OCI-LY1 (cell line): ENCODE measurements around the gene CDH2.

Source experiments
- H2AFZ ChIP-seq: fragments of 200-600 bp; sonication (generic), shearing (Covaris generic); 2 replicates; pipeline ENCODE4 v1.6.0; 2014; ENCODE audit warnings: antibody characterized with exemption, mild to moderate bottlenecking, low read length
- H3F3A ChIP-seq: fragments of 200-600 bp; sonication (generic), shearing (Covaris generic); 2 replicates; pipeline ENCODE4 v1.6.0; 2014; ENCODE audit warnings: mild to moderate bottlenecking, antibody characterized with exemption, low read length, moderate library complexity; ENCODE audit not compliant: insufficient read depth
- H3K27ac ChIP-seq: fragments of 200-600 bp; sonication (generic); 2 replicates; pipeline ENCODE4 v1.5.1; 2014; ENCODE audit warnings: low read length, mixed run types, mild to moderate bottlenecking, low read depth; ENCODE audit not compliant: poor library complexity, severe bottlenecking
- H3K27me3 ChIP-seq: fragments of 200-600 bp; sonication (generic); 2 replicates; pipeline ENCODE4 v1.6.0; 2014; ENCODE audit warnings: antibody characterized with exemption, mild to moderate bottlenecking, low read length, moderate library complexity; ENCODE audit not compliant: insufficient read depth
- H3K36me3 ChIP-seq: fragments of 200-600 bp; sonication (generic); 2 replicates; pipeline ENCODE4 v1.6.1; 2014; ENCODE audit warnings: mild to moderate bottlenecking, antibody characterized with exemption, low read length, moderate library complexity, mixed read lengths; ENCODE audit not compliant: insufficient read depth
- H3K4me1 ChIP-seq: fragments of 200-600 bp; sonication (generic); 2 replicates; pipeline ENCODE4 v1.5.1; 2014; ENCODE audit warnings: mild to moderate bottlenecking, low read length, moderate library complexity; ENCODE audit not compliant: insufficient read depth, severe bottlenecking
- H3K4me2 ChIP-seq: fragments of 200-600 bp; sonication (generic), shearing (Covaris generic); 2 replicates; pipeline ENCODE4 v1.6.1; 2014; ENCODE audit warnings: low read length
- H3K4me3 ChIP-seq: fragments of 200-600 bp; sonication (generic); 2 replicates; pipeline ENCODE4 v1.5.1; 2014; ENCODE audit warnings: low read length, low read depth, mild to moderate bottlenecking, mixed read lengths; ENCODE audit not compliant: poor library complexity, severe bottlenecking
- H3K79me2 ChIP-seq: fragments of 200-600 bp; shearing (Covaris generic); 2 replicates; pipeline ENCODE4 v1.6.1; 2016; ENCODE audit warnings: mixed run types, low read length, mixed read lengths; ENCODE audit not compliant: insufficient read depth
- H3K9ac ChIP-seq: fragments of 200-600 bp; sonication (generic), shearing (Covaris generic); 2 replicates; pipeline ENCODE4 v1.6.1; 2014; ENCODE audit warnings: mild to moderate bottlenecking, low read length, mixed read lengths
- H3K9me2 ChIP-seq: fragments of 200-600 bp; sonication (generic), shearing (Covaris generic); 2 replicates; pipeline ENCODE4 v1.6.1; 2014; ENCODE audit warnings: low read depth, mild to moderate bottlenecking, low read length, mixed read lengths
- H3K9me3 ChIP-seq: fragments of 200-600 bp; shearing (Covaris generic); 2 replicates; pipeline ENCODE4 v1.6.1; 2014; ENCODE audit warnings: low read length, mixed read lengths
- H4K20me1 ChIP-seq: fragments of 200-600 bp; sonication (generic), shearing (Covaris generic); 2 replicates; pipeline ENCODE4 v1.6.0; 2016; ENCODE audit warnings: mild to moderate bottlenecking, low read length; ENCODE audit not compliant: insufficient read depth
- EZH2 ChIP-seq: fragments of 200-600 bp; sonication (generic), shearing (Covaris generic); IDR thresholded peaks from 2 replicates; pipeline ENCODE4 v1.8.0; 2017; ENCODE audit warnings: borderline replicate concordance, mixed run types, mild to moderate bottlenecking, antibody characterized with exemption, low read length, moderate library complexity, mixed read lengths
- TF ChIP-seq, protein P1 (sequence below): fragments of 200-600 bp; sonication (generic), shearing (Covaris generic); IDR thresholded peaks from 2 replicates; pipeline ENCODE4 v1.5.1; 2017; ENCODE audit warnings: mild to moderate bottlenecking, antibody characterized with exemption, low read length, moderate library complexity, mixed read lengths

Gene CDH2

DNA sequence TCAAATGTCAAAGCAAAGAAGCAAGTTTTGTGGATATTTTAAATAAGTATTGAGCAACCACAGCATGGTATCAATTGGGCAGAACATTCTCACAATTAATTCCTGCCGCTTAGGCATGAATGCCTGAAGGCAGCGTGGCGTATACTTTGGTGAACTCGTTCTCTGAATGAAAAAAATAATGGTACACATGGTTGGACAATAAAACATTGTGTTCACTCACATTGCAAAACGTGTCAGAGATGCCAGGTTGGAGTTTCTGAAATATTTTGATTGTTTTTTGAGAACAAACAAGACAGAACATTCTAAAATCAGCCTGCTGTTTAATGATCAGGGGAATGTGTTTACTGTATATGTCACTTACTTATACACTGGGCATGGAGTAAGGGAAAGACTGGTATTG, 254.2 kb downstream of the CDH2 start:
- Histone ChIP-seq H3K27me3 (no peaks in the 10 kb centered on the region), H3K9ac (no peak overlapping the region), H3F3A (no peaks in the 10 kb centered on the region), H3K4me3 (no peak overlapping the region), H2AFZ (no peak overlapping the region), H3K9me2 (no peaks in the 10 kb centered on the region), H3K9me3 (no peaks in the 10 kb centered on the region), H3K79me2 (no peaks in the 10 kb centered on the region), H3K4me2 (no peak overlapping the region), H3K4me1 (no peaks in the 10 kb centered on the region), H3K36me3 (no peaks in the 10 kb centered on the region), H4K20me1 (no peaks in the 10 kb centered on the region), H3K27ac (no peak overlapping the region)
- TF ChIP-seq, protein P1, sequence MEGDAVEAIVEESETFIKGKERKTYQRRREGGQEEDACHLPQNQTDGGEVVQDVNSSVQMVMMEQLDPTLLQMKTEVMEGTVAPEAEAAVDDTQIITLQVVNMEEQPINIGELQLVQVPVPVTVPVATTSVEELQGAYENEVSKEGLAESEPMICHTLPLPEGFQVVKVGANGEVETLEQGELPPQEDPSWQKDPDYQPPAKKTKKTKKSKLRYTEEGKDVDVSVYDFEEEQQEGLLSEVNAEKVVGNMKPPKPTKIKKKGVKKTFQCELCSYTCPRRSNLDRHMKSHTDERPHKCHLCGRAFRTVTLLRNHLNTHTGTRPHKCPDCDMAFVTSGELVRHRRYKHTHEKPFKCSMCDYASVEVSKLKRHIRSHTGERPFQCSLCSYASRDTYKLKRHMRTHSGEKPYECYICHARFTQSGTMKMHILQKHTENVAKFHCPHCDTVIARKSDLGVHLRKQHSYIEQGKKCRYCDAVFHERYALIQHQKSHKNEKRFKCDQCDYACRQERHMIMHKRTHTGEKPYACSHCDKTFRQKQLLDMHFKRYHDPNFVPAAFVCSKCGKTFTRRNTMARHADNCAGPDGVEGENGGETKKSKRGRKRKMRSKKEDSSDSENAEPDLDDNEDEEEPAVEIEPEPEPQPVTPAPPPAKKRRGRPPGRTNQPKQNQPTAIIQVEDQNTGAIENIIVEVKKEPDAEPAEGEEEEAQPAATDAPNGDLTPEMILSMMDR: no peak
- TF ChIP-seq EZH2: no peak

DNA sequence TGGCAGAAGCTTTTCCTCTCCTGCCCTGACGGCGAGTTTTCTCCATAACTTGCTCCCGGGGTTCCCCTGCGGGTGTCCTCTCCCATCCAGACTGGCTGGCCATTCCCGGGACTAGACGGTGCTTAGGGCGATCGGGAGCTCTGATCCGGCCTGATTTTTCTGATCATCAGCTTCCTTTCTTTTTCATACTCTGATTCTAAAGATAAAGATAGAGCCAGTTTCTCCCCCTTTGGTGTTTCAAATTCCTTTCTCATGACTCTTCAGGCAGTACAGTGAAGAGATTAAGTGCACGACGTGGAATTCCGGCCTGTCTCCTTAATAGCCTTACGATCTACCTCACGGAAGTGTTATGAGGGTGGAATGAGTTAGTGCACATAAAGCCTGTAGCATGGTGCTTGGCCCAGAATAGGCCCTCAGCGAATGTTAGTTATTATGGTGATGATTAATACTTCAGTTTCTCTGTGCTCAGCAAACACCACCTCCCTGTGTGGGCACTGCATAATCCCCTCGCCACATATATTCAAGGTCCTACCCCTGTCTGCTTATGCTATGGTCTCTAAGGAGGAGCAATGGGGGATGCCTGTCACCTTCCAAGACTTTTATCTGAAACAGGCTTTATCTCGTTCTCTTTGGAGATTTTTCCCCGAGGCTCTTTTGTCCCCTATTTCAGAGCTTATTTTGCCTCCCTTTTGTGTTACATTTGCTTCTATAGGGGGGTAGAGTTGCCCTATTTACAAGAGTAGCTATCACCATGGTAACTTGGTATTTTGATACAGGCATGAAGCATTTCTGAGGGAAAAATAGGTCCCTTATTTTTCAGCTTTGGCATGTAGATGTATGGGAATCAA, 254.8 kb downstream of the CDH2 start:
- Histone ChIP-seq H3K9me3 (no peaks in the 10 kb centered on the region), H3K27me3 (no peaks in the 10 kb centered on the region), H3K4me3 (no peak overlapping the region), H2AFZ (no peak overlapping the region), H3K36me3 (no peaks in the 10 kb centered on the region), H3K79me2 (no peaks in the 10 kb centered on the region), H3K9ac (no peak overlapping the region), H3K4me1 (no peaks in the 10 kb centered on the region), H4K20me1 (no peaks in the 10 kb centered on the region), H3K4me2 (no peak overlapping the region), H3K9me2 (no peaks in the 10 kb centered on the region), H3K27ac (no peak overlapping the region), H3F3A (no peaks in the 10 kb centered on the region)
- no peak for TF ChIP-seq EZH2
- TF ChIP-seq, protein P1: no peak

DNA sequence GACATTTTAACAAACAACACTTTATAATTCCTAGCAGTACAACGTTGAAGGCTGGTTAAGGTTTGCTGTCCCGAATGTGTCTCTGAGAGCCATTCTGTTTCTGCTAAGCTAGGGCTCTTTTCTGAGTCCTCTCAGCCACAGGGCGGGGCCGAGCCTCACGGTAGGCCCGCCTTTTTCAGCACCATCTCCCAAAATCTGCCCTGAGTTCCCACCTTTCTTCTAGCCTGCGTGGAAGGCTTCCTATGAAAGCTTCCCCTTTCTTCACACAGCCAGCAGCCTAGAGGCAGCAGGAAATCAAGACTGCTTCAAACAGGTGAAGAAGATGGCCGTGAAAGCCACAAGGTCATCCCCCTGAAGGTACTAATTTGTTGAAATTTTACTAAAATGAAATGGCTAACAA, 255.5 kb downstream of the CDH2 start:
- no peak overlapping the region for H3K27ac ChIP-seq
- no peak overlapping the region for H3K4me2 ChIP-seq
- H3K9me2 ChIP-seq: no peaks in the 10 kb centered on the region
- H3K9me3 ChIP-seq: no peaks in the 10 kb centered on the region
- no peaks in the 10 kb centered on the region for H3K79me2 ChIP-seq
- H2AFZ ChIP-seq: no peak overlapping the region
- H4K20me1 ChIP-seq: no peaks in the 10 kb centered on the region
- no peaks in the 10 kb centered on the region for H3K36me3 ChIP-seq
- H3F3A ChIP-seq: no peaks in the 10 kb centered on the region
- TF ChIP-seq EZH2: no peak
- TF ChIP-seq, protein P1: no peak
- H3K27me3 ChIP-seq: no peaks in the 10 kb centered on the region
- H3K4me3 ChIP-seq: no peak overlapping the region
- H3K9ac ChIP-seq: no peak overlapping the region
- H3K4me1 ChIP-seq: no peaks in the 10 kb centered on the region
